ENCODE data around the gene LMLN.

LMLN gene

GRCh38 chr3:197975311-197975710, 15.3 kb downstream of the LMLN start:
- H3K27ac ChIP-seq: no peak overlapping the region
- no peak for TF ChIP-seq ZFX (IDR thresholded peaks at IDR 0.05; ENCODE audit: borderline replicate concordance)
- TF ChIP-seq, protein P1, sequence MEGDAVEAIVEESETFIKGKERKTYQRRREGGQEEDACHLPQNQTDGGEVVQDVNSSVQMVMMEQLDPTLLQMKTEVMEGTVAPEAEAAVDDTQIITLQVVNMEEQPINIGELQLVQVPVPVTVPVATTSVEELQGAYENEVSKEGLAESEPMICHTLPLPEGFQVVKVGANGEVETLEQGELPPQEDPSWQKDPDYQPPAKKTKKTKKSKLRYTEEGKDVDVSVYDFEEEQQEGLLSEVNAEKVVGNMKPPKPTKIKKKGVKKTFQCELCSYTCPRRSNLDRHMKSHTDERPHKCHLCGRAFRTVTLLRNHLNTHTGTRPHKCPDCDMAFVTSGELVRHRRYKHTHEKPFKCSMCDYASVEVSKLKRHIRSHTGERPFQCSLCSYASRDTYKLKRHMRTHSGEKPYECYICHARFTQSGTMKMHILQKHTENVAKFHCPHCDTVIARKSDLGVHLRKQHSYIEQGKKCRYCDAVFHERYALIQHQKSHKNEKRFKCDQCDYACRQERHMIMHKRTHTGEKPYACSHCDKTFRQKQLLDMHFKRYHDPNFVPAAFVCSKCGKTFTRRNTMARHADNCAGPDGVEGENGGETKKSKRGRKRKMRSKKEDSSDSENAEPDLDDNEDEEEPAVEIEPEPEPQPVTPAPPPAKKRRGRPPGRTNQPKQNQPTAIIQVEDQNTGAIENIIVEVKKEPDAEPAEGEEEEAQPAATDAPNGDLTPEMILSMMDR (IDR thresholded peaks at IDR 0.05): no peak

GRCh38 chr3:197983076-197983475, 23.1 kb downstream of the LMLN start:
- no peak overlapping the region for H3K27ac ChIP-seq
- no peak for TF ChIP-seq ZFX (IDR thresholded peaks at IDR 0.05; ENCODE audit: borderline replicate concordance)
- TF ChIP-seq, protein P1 (IDR thresholded peaks at IDR 0.05): no peak

DNA sequence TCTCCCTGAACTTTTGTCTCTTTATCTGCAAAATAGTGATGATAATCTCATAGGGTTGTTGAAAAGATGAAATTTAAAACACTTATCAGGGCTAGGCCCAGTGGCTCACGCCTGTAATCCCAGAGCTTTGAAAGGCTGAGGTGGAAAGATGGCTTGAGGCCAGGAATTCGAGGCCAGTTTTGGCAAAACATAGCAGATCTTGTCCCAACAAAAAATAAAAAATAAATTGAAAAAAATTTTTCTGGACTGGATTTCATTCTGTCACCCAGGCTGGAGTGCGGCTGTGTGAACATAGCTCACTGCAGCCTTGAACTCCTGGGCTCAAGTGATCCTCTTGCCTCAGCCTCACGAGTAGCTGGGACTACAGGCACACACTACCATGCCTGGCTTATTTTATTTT, 29.6 kb downstream of the LMLN start:
- no peak overlapping the region for H3K27ac ChIP-seq
- TF ChIP-seq, protein P1 (IDR thresholded peaks at IDR 0.05): no peak
- no peak for TF ChIP-seq ZFX (IDR thresholded peaks at IDR 0.05; ENCODE audit: borderline replicate concordance)

DNA sequence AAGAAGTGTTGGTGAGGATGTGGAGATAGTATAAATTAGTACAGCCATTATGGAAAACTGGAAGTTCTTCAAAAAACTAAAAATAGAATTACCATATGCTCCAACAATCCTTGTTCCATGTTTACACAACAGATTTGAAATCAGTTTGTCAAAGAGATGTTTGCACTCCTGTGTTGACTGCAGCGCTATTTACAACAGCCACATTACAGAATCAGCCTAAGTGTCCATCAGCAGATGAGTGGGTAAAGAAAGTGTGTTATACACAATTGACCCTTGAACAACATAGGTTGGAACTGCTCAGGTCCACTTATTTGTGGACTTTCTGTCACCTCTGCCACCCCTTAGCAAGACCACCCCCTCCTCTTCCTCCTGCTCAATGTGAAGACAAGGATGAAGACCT, 34.7 kb downstream of the LMLN start:
- TF ChIP-seq ZFX (IDR thresholded peaks at IDR 0.05; ENCODE audit: borderline replicate concordance): no peak

DNA sequence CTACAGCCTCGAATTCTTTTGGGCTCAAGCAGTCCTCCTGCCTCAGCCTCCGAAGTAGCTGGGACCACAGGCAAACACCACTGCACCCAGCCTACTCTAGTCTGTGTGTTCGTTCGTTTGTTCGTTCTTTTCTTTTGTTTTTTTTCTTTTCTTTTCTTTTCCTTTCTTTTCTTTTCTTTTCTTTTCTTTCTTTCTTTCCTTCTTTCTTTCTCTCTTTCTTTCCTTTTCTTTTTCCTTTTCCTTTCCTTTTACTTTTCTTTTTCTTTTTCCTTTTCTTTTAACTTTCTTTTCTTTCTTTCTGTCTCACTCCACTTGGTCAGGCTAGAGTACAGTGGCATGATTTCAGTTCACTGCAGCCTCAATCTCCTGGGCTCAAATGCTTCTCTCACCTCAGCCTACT, 36.8 kb downstream of the LMLN start:
- TF ChIP-seq, protein P1 (IDR thresholded peaks at IDR 0.05): no peak
- TF ChIP-seq ZFX (IDR thresholded peaks at IDR 0.05; ENCODE audit: borderline replicate concordance): no peak
- H3K27ac ChIP-seq: no peak overlapping the region

More for the DNA sequence above, 34.7 kb downstream of the LMLN start:
- no peak overlapping the region; the same call in 1 of the 2 replicates for H3K27ac ChIP-seq

GRCh38 chr3:197997936-197998335, 37.9 kb downstream of the LMLN start:
- TF ChIP-seq ZFX (IDR thresholded peaks at IDR 0.05; ENCODE audit: borderline replicate concordance): no peak
- TF ChIP-seq, protein P1 (IDR thresholded peaks at IDR 0.05): no peak
- H3K27ac ChIP-seq: no peak overlapping the region

GRCh38 chr3:198017090-198017489, 57.1 kb downstream of the LMLN start:
- H3K27ac ChIP-seq: no peak overlapping the region
- TF ChIP-seq ZFX (IDR thresholded peaks at IDR 0.05; ENCODE audit: borderline replicate concordance): no peak
- TF ChIP-seq, protein P1 (IDR thresholded peaks at IDR 0.05): no peak

GRCh38 chr3:198018416-198018815, 58.4 kb downstream of the LMLN start:
- no peak overlapping the region for H3K27ac ChIP-seq
- no peak for TF ChIP-seq ZFX (IDR thresholded peaks at IDR 0.05; ENCODE audit: borderline replicate concordance)
- TF ChIP-seq, protein P1 (IDR thresholded peaks at IDR 0.05): no peak
